Adrenal gland (tissue), 5 donors: Measurements from ENCODE around the gene ENGASE.

Experiments used
- POLR2A ChIP-seq, 2 donors: fragments of 450-650 bp; IDR thresholded peaks; one replicate each; pipeline ENCODE4 v1.6.1; 2017; ENCODE audit warnings: antibody characterized with exemption in 2 of 2, mild to moderate bottlenecking in 2 of 2, moderate library complexity in 1 of 2
- TF ChIP-seq, protein P1 (sequence below), 6 experiments: fragments of 450-650 bp in 4 of 6; fragments of 200-600 bp in 2 of 6; sonication (generic) in 1 of 6; IDR thresholded peaks; 1 replicate in 5 of 6; 2 replicates in 1 of 6; pipeline versions ENCODE4 v1.5.1 to v1.8.0; 2016 to 2021; ENCODE audit warnings: antibody characterized with exemption in 6 of 6, mild to moderate bottlenecking in 2 of 6, moderate library complexity in 1 of 6
- donor health status: DM: no; HTN: no; CAD: no.

DNA sequence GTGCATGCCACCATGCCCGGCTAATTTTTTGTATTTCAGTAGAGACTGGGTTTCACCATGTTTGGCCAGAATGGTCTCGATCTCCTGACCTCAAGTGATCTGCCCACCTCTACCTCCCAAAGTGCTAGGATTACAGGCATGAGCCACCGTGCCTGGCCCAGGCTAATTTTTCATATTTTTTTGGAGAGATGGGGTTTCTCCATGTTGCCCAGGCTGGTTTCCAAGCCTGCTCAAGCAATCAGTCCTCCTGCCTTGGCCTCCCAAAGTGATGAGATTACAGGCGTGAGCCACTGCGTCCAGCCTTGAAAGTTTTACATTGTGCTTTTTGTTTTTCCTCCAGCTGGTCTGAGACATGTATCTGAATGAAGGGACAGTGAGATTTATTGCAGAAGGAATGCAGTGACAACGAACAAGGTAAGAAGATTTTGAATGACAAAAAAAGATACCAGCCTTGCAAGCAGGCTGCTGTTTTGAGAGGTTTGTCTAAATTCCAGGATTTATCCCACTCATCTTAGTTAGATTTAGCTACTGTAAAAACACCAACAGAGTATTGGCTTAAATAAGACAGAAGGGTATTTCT lies 3.4 kb upstream of the ENGASE start:
- TF ChIP-seq, protein P1, sequence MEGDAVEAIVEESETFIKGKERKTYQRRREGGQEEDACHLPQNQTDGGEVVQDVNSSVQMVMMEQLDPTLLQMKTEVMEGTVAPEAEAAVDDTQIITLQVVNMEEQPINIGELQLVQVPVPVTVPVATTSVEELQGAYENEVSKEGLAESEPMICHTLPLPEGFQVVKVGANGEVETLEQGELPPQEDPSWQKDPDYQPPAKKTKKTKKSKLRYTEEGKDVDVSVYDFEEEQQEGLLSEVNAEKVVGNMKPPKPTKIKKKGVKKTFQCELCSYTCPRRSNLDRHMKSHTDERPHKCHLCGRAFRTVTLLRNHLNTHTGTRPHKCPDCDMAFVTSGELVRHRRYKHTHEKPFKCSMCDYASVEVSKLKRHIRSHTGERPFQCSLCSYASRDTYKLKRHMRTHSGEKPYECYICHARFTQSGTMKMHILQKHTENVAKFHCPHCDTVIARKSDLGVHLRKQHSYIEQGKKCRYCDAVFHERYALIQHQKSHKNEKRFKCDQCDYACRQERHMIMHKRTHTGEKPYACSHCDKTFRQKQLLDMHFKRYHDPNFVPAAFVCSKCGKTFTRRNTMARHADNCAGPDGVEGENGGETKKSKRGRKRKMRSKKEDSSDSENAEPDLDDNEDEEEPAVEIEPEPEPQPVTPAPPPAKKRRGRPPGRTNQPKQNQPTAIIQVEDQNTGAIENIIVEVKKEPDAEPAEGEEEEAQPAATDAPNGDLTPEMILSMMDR (IDR thresholded peaks at IDR 0.05), result no peak
- TF ChIP-seq POLR2A (IDR thresholded peaks at IDR 0.05), result no peak
